Osteoblast (primary cell): ENCODE results near the gene USO1. TPM values are rescaled to one million over a fixed set of nuclear protein-coding genes. Genes with fewer than 3 reads are reported as not detected.
A peak's percentile ranks its signal among the peaks of the same experiment; 100 is the strongest.

Source experiments
- DNase-seq: peaks from one replicate; pipeline ENCODE4 v3.0.0; 2011; ENCODE audit warnings: low spot score, mixed read lengths; ENCODE audit not compliant: insufficient read length; ENCODE audit errors: missing footprints
- H2AFZ ChIP-seq: 2 replicates; pipeline ENCODE4 v1.6.0; 2011; ENCODE audit warnings: mild to moderate bottlenecking, low read length
- H3K27ac ChIP-seq: 2 replicates; pipeline ENCODE4 v1.5.1; 2011; ENCODE audit warnings: mild to moderate bottlenecking, low read depth, low read length, moderate library complexity
- H3K27me3 ChIP-seq: 2 replicates; pipeline ENCODE4 v1.6.0; 2012; ENCODE audit warnings: mild to moderate bottlenecking, control low read depth, inconsistent platforms, low read length, moderate library complexity; ENCODE audit not compliant: insufficient read depth
- H3K36me3 ChIP-seq: 2 replicates; pipeline ENCODE4 v1.5.1; 2011; ENCODE audit warnings: mild to moderate bottlenecking, low read length, control low read depth, moderate library complexity; ENCODE audit not compliant: insufficient read depth
- H3K4me1 ChIP-seq: 2 replicates; pipeline ENCODE4 v1.5.1; 2011; ENCODE audit warnings: mild to moderate bottlenecking, low read length, control low read depth, moderate library complexity; ENCODE audit not compliant: insufficient read depth
- H3K4me2 ChIP-seq: 2 replicates; pipeline ENCODE4 v1.6.0; 2011; ENCODE audit warnings: mild to moderate bottlenecking, low read length; ENCODE audit not compliant: insufficient read depth
- H3K4me3 ChIP-seq: fragments of 200-600 bp; sonication (generic); 3 replicates; pipeline ENCODE4 v1.5.1; 2012; ENCODE audit warnings: mild to moderate bottlenecking, low read length, inconsistent platforms; ENCODE audit not compliant: insufficient read depth
- H3K79me2 ChIP-seq: 2 replicates; pipeline ENCODE4 v1.6.0; 2012; ENCODE audit warnings: mild to moderate bottlenecking, low read length, control low read depth, inconsistent platforms; ENCODE audit not compliant: insufficient read depth
- H3K9me3 ChIP-seq: 2 replicates; pipeline ENCODE4 v1.5.1; 2011; ENCODE audit warnings: low read depth, low read length, control low read depth
- H4K20me1 ChIP-seq: 2 replicates; pipeline ENCODE4 v1.6.0; 2012; ENCODE audit warnings: mild to moderate bottlenecking, low read length, control low read depth; ENCODE audit not compliant: insufficient read depth
- total RNA-seq: library from RNA; depleted of rRNA; stranded (reverse); fragments of >200 nt; gene quantifications from 2 replicates; pipeline ENCODE4 v1.2.3, GENCODE V29; 2012
- TF ChIP-seq, protein P1 (sequence below): IDR thresholded peaks from 2 replicates; pipeline ENCODE4 v1.5.1; 2011; ENCODE audit warnings: mild to moderate bottlenecking, low read depth, low read length, moderate library complexity; ENCODE audit errors: extremely low read depth

The USO1 gene
- total RNA-seq, 1 donor = 122 TPM

DNA sequence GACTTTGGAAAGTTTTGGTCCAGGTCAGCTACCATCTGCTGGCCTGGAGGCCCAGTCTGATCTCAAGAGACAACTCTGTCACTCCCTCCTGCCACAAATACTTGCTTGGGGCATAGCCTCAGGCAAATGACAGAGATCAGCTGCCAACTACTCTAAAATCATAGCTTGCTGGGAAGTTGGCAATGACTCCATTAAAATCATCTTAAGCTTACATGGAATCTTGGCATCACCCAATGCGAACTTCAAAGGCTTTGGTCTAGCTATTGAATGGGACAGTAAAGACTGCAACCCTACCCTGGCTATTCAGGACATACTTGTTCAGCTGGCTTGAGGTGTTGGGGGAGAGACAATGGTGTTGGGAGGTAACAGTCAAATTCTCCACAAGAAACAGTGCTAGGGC is 7.0 kb upstream of the USO1 start:
- Histone ChIP-seq H3K4me3 (no peak overlapping the region), H3K27me3 (no peaks in the 10 kb centered on the region), H3K9me3 (no peaks in the 10 kb centered on the region), H3K36me3 (no peaks in the 10 kb centered on the region), H3K4me1 (peaks cover 17% of the 10 kb centered on the region), H2AFZ (no peak overlapping the region), H3K79me2 (peaks cover 2% of the 10 kb centered on the region), H3K4me2 (no peak overlapping the region), H4K20me1 (no peaks in the 10 kb centered on the region), H3K27ac (no peak overlapping the region)
- peak; percentile 14 for DNase-seq
- TF ChIP-seq, protein P1, sequence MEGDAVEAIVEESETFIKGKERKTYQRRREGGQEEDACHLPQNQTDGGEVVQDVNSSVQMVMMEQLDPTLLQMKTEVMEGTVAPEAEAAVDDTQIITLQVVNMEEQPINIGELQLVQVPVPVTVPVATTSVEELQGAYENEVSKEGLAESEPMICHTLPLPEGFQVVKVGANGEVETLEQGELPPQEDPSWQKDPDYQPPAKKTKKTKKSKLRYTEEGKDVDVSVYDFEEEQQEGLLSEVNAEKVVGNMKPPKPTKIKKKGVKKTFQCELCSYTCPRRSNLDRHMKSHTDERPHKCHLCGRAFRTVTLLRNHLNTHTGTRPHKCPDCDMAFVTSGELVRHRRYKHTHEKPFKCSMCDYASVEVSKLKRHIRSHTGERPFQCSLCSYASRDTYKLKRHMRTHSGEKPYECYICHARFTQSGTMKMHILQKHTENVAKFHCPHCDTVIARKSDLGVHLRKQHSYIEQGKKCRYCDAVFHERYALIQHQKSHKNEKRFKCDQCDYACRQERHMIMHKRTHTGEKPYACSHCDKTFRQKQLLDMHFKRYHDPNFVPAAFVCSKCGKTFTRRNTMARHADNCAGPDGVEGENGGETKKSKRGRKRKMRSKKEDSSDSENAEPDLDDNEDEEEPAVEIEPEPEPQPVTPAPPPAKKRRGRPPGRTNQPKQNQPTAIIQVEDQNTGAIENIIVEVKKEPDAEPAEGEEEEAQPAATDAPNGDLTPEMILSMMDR = no peak

DNA sequence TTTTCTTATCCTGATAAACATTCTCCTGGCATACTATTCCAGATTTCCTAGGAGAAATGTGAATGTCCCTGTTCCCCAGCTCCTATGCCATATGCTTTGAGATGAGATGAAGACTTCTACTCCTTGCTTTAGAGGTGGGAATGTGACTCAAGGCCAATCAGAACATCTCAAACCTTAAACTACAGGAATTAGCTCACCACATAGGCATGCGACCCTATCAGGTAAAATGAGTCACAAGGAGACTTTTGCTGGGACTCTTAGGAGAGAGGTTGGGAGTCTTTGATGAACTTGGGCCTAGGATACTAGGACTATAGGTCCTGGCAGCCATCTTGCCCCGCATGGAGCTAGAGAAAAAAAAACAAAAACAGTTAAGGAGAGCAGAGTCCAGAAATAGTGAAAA is 5.8 kb upstream of the USO1 start:
- no peak overlapping the region for H2AFZ ChIP-seq

DNA sequence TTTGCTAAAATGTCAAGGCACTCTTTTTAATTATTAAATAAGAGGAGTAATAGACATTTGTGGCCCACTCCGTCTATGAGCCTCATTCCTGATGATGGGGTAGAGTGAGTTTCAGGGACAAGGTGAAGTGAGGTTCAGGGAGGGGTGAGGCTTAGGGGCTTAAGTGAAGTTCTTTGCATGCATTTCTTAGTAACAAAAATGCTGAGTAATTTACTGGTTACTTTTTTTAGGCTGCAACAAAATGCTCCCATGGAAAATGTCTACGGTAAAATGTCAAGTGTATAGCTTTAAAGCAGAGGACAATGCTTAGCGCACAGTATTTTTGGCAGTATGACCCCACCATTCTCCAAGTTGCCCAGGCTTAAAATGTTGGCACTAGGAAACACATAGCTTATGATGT is 2.0 kb upstream of the USO1 start:
- Histone ChIP-seq H3K9me3 (no peaks in the 10 kb centered on the region), H4K20me1 (peaks cover 13% of the 10 kb centered on the region), H3K36me3 (no peaks in the 10 kb centered on the region), H2AFZ (no peak overlapping the region), H3K27ac (no peak overlapping the region), H3K4me2 (no peak overlapping the region), H3K4me3 (no peak overlapping the region), H3K4me1 (peaks cover 26% of the 10 kb centered on the region), H3K27me3 (no peaks in the 10 kb centered on the region), H3K79me2 (peaks cover 33% of the 10 kb centered on the region)
- DNase-seq = peak; percentile 19
- TF ChIP-seq, protein P1 = no peak

More for the DNA sequence above, 5.8 kb upstream of the USO1 start:
- no peaks in the 10 kb centered on the region for H3K36me3 ChIP-seq
- no peak overlapping the region for H3K4me3 ChIP-seq
- peaks cover 4% of the 10 kb centered on the region for H3K79me2 ChIP-seq
- peak; percentile 27 for DNase-seq
- H4K20me1 ChIP-seq = no peaks in the 10 kb centered on the region
- peaks cover 27% of the 10 kb centered on the region for H3K4me1 ChIP-seq
- no peaks in the 10 kb centered on the region for H3K9me3 ChIP-seq
- H3K4me2 ChIP-seq = no peak overlapping the region
- no peaks in the 10 kb centered on the region for H3K27me3 ChIP-seq
- H3K27ac ChIP-seq = no peak overlapping the region
- TF ChIP-seq, protein P1 = no peak

GRCh38 chr4:75723163-75724065 is 963 bp upstream of the USO1 start:
- H3K4me3 ChIP-seq = peak overlapping the region; percentile 99

More at GRCh38 chr4:75723163-75724065, 963 bp upstream of the USO1 start:
- H2AFZ ChIP-seq = peak overlapping the region; percentile 97
- H4K20me1 ChIP-seq = peaks cover 16% of the 10 kb centered on the region
- TF ChIP-seq, protein P1 = no peak
- no peaks in the 10 kb centered on the region for H3K27me3 ChIP-seq
- H3K4me1 ChIP-seq = peaks cover 30% of the 10 kb centered on the region
- peak overlapping the region; percentile 88 for H3K4me2 ChIP-seq
- no peaks in the 10 kb centered on the region for H3K9me3 ChIP-seq
- peak; percentile 83 for DNase-seq
- H3K36me3 ChIP-seq = no peaks in the 10 kb centered on the region
- H3K79me2 ChIP-seq = peaks cover 43% of the 10 kb centered on the region
- peak overlapping the region; percentile 99 for H3K27ac ChIP-seq
